Fibroblast of pulmonary artery (primary cell): ENCODE measurements around the gene ILRUN.
"Not testable (repeated sequence)": the region's sequence is repeated elsewhere in the genome, so short reads cannot be mapped to it uniquely, and the experiment has no call there.

Experiments used
- DNase-seq: peaks from one replicate; pipeline ENCODE4 v3.0.0-alpha.2; 2010; ENCODE audit warnings: low read depth
- H3K4me3 ChIP-seq: replicated peaks from 2 replicates; pipeline ENCODE4 v1.5.1; 2011; ENCODE audit warnings: low read depth, mild to moderate bottlenecking, control low read depth, low read length, moderate library complexity
- TF ChIP-seq, protein P1 (sequence below): IDR thresholded peaks from 2 replicates; pipeline ENCODE4 v1.5.1; 2011; ENCODE audit warnings: mild to moderate bottlenecking, control low read depth, low read length, inconsistent platforms; ENCODE audit errors: missing control alignments

ILRUN gene

DNA sequence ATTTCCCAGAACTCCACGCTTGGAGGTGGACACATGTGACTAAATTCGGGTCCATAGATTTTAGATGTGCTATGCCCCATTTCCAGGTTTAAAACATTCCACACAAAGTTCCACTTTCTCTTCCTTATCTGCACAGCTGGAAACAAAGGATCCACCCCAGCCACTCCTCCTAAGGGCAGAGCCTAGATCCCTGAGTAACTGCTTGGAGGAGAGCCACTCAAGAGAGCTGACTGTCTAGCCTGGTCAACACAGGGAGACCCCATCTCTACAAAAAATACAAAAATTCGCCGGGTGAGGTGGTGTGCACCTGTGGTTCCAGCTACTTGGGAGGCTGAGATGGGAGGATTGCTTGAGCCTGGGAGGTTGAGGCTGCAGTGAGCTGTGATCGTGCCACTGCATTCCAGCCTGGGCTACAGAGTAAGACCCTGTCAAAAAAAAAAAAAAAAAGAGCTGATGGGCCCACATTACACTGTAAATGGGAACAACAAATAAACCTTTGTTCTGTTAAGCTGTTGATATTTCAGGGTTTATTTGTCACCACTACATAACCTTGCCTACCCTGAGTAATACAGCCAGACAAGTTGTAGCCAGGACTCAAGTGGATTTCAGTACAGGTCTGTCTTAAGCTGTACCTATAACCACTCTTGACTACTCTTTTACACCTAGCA lies 35.0 kb upstream of the ILRUN start:
- TF ChIP-seq, protein P1, sequence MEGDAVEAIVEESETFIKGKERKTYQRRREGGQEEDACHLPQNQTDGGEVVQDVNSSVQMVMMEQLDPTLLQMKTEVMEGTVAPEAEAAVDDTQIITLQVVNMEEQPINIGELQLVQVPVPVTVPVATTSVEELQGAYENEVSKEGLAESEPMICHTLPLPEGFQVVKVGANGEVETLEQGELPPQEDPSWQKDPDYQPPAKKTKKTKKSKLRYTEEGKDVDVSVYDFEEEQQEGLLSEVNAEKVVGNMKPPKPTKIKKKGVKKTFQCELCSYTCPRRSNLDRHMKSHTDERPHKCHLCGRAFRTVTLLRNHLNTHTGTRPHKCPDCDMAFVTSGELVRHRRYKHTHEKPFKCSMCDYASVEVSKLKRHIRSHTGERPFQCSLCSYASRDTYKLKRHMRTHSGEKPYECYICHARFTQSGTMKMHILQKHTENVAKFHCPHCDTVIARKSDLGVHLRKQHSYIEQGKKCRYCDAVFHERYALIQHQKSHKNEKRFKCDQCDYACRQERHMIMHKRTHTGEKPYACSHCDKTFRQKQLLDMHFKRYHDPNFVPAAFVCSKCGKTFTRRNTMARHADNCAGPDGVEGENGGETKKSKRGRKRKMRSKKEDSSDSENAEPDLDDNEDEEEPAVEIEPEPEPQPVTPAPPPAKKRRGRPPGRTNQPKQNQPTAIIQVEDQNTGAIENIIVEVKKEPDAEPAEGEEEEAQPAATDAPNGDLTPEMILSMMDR = no peak
- DNase-seq = no peak
- no peak overlapping the region for H3K4me3 ChIP-seq

DNA sequence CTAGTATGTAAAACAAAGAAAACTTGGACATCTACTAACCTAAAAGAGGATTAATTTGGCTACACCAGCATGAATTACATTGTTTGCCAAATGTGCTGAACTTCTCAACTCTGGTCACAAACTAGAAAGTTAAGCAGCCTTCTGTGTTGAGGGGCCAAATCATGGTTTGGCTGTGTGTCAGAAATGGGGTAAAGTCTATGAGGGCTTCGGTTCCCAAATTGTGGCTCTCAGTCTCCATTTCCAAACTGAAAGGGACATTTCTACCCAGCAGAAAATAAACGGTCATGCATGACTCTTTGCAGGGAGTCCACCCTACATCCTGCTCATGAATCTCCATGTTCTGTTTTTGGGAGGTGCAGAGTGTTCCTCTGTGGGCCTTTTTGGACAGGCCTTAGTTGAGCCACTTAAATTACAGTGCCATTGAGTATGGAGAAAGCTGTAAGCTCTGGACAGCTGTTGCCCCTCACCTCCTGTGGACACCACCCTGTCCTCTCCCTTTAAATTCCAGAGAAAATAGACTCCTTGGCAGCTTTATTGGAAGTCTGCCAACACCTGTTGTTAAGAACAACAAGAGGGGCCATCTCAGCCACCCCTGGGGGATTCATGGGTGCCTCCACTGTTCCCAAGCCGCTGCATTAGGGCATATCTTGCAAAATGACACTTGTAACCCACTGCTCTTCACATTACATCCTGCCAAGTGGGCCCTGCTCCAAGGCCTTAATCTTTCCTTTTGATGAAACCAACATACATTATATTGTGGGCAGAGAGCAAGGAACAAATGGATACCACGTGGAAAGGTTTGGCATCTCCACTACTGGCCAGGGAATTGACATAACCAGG lies 33.3 kb upstream of the ILRUN start:
- H3K4me3 ChIP-seq = no peak overlapping the region
- no peak for DNase-seq
- TF ChIP-seq, protein P1 = no peak

DNA sequence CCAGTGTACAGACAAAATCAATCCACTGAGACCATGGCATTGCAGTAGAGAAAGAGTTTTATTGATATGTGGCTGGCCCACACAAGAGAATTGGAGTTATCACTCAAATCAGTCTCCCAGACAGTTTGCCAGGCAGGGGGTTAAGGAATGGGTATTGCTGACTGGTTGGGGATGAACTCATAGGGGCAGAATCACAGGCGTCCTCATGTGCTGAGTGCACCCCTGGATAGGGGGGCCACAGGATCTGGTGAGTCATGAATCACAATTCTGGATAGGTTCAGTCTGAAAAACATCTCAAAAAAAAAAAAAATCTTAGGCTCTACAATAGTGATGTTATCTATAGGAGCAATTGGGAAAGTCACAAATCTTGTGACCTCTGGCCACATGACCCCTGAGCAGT lies 29.5 kb upstream of the ILRUN start:
- TF ChIP-seq, protein P1 = no peak
- no peak for DNase-seq
- no peak overlapping the region for H3K4me3 ChIP-seq

DNA sequence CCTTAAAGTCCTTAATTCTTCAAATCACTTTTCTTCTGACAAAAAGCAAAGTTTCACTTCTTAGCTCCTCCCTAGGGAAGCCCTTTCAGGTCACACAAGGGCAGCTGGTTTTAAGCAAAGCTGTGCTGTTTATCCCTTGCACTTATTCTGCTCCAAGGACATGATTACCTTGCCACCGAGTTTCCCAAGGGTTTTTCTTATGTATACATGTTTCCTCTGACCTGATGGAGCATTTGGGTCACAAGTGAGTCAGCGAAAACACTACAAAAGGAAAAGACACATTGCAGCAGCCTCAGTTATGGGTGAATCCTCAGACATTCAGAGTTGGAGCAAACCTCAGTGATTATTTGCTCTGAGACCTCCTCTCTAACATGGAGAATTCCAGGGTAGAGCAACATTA lies 26.6 kb upstream of the ILRUN start:
- no peak overlapping the region for H3K4me3 ChIP-seq
- DNase-seq = peak; percentile 25
- TF ChIP-seq, protein P1 = no peak

DNA sequence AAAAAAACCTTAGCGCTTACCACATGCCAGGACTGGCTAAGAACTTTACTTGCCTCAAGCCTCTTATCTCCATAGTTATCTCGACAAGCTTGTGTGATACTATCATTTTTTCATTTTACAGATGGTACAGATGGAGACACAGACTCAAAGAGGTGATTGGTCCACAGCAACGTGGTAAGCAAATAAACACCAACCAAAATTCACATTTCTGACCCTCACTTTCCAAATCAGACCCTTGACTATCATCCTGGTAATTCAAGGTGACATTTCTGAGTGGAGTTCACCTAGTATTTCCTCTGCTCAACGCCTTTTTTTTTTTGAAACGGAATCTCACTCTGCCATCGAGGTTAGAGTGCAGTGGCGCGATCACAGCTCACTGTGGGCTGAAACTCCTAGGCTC lies 25.9 kb upstream of the ILRUN start:
- no peak overlapping the region for H3K4me3 ChIP-seq
- no peak for DNase-seq
- TF ChIP-seq, protein P1 = no peak

DNA sequence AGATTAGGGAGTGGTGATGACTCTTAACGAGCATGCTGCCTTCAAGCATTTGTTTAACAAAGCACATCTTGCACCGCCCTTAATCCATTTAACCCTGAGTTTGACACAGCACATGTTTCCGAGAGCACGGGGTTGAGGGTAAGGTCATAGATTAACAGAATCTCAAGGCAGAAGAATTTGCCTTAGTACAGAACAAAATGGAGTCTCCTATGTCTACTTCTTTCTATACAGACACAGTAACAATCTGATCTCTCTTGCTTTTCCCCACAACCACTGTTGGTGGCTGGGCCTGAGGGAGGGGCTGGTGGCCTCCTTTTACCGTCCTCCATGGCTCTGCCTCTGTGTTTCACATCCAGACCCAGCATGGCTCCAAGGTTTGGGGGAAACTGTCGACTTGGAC lies 23.6 kb upstream of the ILRUN start:
- not testable (repeated sequence) for DNase-seq, H3K4me3 ChIP-seq

DNA sequence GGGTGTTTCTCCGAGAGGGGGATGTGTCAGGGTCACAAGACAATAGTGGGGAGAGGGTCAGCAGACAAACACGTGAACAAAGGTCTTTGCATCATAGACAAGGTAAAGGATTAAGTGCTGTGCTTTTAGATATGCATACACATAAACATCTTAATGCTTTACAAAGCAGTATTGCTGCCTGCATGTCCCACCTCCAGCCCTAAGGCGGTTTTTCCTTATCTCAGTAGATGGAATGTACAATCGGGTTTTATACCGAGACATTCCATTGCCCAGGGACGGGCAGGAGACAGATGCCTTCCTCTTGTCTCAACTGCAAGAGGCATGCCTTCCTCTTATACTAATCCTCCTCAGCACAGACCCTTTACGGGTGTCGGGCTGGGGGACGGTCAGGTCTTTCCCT lies 23.1 kb upstream of the ILRUN start:
- not testable (repeated sequence) for DNase-seq, H3K4me3 ChIP-seq

DNA sequence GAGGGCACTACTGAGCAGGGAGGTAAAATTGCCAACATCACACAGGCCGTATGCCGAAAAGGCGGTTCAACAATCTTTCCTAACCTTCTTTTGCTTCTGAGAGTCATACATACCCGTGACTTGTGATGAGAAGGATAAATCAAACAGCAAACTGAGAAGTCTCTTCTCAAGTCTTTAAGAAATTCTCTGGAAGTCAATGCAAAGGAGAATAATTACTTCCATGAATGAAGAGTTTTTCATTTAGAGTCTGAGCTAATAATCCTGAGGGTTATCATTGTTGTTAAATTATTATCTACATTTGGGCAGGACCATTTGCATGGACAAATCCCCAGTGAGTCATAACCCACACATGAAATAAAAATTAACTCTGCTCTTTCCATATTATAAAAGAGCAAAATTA lies 22.4 kb upstream of the ILRUN start:
- TF ChIP-seq, protein P1 = no peak
- no peak for DNase-seq
- no peak overlapping the region for H3K4me3 ChIP-seq
